ENCODE measurements around the gene CRELD2. TPM values are rescaled to one million over a fixed set of nuclear protein-coding genes. Genes with fewer than 3 reads are reported as not detected.

Gene CRELD2
- total RNA-seq, 1 experiment from 2014 or later = 49.7 TPM

DNA sequence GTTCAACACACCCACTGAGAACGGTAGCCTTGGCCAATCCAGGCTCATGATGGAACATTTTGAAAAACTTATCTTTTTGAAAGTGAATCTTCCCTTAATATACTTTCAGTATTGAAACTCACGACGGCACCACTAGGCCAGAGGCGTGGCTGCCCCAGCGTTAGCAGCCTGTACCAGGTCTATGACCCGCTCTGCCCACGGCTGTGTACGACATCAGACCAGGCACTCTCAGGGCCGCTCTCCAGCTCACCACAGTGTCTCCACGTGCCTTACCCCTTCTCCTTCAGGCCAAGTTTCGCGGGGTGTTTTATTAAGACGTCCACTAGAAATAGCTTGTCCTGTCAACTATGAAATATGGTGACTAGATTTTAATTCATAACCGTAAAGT, 31.4 kb upstream of the CRELD2 start:
- DNase-seq (ENCODE audit: low read depth) = no peak

GRCh38 chr22:49887702-49888101, 30.7 kb upstream of the CRELD2 start:
- DNase-seq (ENCODE audit: low read depth) = no peak

DNA sequence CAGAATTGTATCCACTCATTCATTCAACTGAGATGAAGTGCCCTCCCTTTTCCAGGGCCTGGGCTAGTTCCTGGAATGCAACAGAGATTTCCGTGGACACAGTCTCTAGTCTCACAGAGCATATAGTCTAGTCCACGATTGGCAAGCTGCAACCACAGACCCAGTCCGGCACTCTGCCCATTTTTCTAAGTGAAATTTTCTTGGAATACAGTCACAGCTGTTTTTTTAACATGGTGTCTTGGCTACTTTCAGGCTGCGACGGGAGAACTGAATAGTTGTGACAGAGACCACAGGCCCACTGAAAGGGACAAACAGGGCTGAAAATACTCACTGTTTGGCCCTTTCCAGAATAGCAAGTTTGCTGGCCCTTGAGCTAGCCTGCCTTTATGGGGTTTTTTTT, 29.4 kb upstream of the CRELD2 start:
- DNase-seq (ENCODE audit: low read depth) = no peak

DNA sequence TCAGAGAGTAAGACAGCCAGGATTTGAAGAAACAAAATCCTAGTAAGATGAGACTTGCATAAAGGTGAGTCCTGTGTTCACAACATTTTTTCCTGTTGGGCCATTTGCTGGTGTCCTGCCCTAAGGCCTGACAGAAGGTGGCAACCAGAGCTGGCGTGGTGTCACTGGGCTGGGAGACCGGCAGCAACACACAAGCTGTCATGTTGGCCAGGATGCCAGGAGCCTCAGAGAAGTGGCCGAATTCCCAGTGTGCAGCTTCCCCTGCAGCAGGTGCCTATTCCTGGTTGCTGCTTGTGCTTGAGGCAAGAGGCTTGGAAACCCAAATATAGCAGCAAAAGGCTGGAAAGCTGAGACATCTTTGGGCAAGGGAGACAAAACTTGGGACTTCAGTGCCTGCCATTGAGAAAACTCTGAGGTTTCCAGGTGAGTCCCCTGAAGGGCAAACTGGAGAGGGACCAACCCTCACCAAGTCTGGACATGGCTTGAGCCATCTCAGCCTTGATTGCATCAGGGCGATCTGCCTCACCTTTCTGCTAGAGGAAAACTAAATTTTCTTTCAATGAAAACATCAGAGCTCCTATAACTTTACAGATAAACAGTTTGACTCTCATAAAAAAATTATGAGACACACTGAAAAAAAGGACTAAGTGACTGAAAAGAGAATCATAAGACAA, 26.1 kb upstream of the CRELD2 start:
- DNase-seq (ENCODE audit: low read depth) = no peak

GRCh38 chr22:49893025-49893424, 25.4 kb upstream of the CRELD2 start:
- DNase-seq (ENCODE audit: low read depth) = no peak

- DNase-seq (ENCODE audit: low read depth) = peak; percentile 46
These were observed 23.9 kb upstream of the CRELD2 start for GRCh38 chr22:49894322-49895054.

DNA sequence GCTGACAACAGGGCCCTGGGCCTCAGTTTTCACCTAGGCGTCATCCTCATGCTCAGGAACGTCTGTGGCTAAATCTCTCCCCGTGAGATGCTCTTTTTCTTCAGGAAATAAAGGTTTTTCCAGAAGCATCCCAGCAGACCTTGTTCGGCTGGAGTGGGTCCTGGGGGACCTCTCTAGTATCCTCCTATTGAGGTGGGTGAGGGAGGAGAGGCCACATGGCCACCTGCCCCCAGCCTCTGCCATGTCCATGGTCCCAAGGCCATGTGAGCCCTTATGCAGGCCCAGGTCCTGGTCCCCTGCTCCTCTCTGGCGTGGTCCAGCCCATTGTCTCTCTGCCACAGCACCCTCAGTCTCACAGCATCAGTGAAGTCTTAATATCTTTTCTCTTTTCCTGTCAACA, 22.2 kb upstream of the CRELD2 start:
- DNase-seq (ENCODE audit: low read depth) = no peak

DNA sequence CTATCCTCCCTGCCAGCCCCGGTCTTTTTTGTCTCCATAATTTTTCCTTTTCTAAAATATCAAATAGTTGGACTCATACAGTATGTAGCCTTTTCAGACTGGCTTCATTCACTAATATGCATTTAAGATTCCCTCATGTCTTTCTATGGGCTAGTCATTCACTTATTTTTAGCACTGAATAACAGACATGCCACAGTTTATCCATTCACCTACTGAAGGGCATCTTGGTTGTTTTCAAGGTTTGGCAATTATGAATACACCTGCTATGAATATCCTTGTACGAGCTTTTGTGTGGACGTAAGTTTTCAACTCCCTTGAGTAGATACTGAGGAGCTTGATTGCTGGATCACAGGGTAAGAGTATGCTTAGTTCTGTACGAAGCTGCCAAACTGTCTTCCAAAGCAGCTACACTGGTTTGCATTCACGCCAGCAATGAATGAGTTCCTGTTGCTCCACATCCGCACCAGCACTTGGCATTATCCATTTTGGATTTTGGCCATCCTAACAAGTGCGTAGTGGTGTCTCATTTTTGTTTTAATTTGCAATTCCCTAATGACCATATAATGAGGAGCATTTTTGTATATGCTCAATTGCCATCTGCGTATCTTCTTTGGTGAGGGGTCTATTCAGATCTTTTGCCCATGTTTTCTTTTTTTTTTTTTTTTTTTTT, 21.3 kb upstream of the CRELD2 start:
- no peak for DNase-seq (ENCODE audit: low read depth)

GRCh38 chr22:49899530-49899929, 18.9 kb upstream of the CRELD2 start:
- no peak for DNase-seq (ENCODE audit: low read depth)

DNA sequence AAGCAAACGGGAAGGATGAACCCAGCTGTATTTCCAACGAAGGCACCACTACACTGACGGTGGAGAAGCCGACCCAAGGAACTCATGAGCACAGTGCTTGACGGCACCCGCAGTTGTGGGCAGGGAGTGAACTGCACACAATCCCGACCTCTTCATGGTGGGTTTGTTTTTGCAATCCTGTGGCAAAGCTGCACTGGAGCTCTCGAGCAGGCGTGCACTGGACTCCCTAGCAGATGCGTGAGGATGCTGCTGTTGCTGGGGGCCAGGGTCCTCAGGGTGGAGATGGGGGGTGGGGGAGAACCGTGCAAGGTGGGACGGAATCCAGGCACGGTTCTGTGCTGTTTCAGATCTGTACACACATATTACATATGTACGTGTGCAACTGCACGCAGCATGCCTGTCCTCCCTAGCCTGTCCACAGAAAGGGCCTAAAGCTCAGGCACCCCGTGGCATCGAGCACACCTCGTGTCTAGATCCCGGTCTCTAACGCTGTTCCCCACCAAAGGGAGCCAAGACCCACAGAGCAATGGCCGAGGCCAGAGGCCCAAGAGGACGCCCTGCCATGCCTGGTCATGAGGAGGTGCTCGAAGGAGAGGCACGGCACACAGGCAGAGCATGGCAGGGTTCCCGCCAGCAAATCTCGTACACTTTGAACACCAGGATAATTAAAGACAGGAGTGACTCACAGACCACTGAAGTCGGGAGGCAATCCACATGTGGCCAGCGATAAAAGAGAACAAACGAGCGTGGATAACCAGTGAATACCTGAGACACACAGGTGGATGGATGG, 17.8 kb upstream of the CRELD2 start:
- peak; percentile 16 for DNase-seq (ENCODE audit: low read depth)

DNA sequence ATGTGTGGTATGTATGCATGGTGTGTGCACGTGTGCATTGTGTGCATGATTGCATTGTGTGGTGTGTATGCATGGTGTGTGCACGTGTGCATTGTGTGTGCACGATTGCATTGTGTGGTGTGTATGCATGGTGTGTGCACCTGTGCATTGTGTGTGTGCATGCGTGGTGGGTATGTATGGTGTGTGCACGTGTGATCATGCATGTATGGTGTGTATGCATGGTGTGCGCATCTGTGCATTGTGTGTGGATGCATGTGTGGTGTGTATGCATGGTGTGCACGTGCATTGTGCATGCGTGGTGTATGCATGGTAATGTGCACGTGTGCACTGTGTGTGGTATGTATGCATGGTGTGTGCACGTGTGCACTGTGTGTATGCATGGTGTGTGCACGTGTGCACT, 17.0 kb upstream of the CRELD2 start:
- DNase-seq (ENCODE audit: low read depth) = no peak

- DNase-seq (ENCODE audit: low read depth) = no peak
These were observed 15.0 kb upstream of the CRELD2 start for GRCh38 chr22:49903322-49904039.

- no peak for DNase-seq (ENCODE audit: low read depth)
These were observed 14.4 kb upstream of the CRELD2 start for GRCh38 chr22:49904040-49904369.

- no peak for DNase-seq (ENCODE audit: low read depth)
These were observed 13.0 kb upstream of the CRELD2 start for GRCh38 chr22:49905465-49905864.

- DNase-seq (ENCODE audit: low read depth) = no peak
These were observed 12.2 kb upstream of the CRELD2 start for GRCh38 chr22:49906071-49906798.

GRCh38 chr22:49906799-49907290, 11.6 kb upstream of the CRELD2 start:
- DNase-seq (ENCODE audit: low read depth) = no peak

GRCh38 chr22:49907807-49908206, 10.6 kb upstream of the CRELD2 start:
- DNase-seq (ENCODE audit: low read depth) = no peak

- no peak for DNase-seq (ENCODE audit: low read depth)
These were observed 8.8 kb upstream of the CRELD2 start for GRCh38 chr22:49909476-49910205.

GRCh38 chr22:49910229-49911155, 7.9 kb upstream of the CRELD2 start:
- DNase-seq (ENCODE audit: low read depth) = no peak
